IPS DF 19.7 (cell line): ENCODE data around the gene B3GNT2.

Experiments
- DNase-seq: peaks from one replicate; pipeline ENCODE4 v3.0.0-alpha.2; 2013; ENCODE audit warnings: low read depth, low spot score

The B3GNT2 gene

GRCh38 chr2:62204998-62205496 is 9.1 kb downstream of the B3GNT2 start:
- DNase-seq = no peak

GRCh38 chr2:62205554-62205953 is 9.6 kb downstream of the B3GNT2 start:
- no peak for DNase-seq

- DNase-seq = no peak
Measured at GRCh38 chr2:62206024-62206423, 10.1 kb downstream of the B3GNT2 start.

GRCh38 chr2:62207491-62207890 is 11.6 kb downstream of the B3GNT2 start:
- no peak for DNase-seq

- no peak for DNase-seq
Measured at GRCh38 chr2:62208074-62208757, 12.3 kb downstream of the B3GNT2 start.

- DNase-seq = no peak
Measured at GRCh38 chr2:62208758-62209114, 12.8 kb downstream of the B3GNT2 start.

GRCh38 chr2:62209427-62209991 is 13.6 kb downstream of the B3GNT2 start:
- DNase-seq = no peak

GRCh38 chr2:62215306-62216064 is 19.6 kb downstream of the B3GNT2 start:
- DNase-seq = no peak

GRCh38 chr2:62216113-62216512 is 20.2 kb downstream of the B3GNT2 start:
- DNase-seq = no peak

- no peak for DNase-seq
Measured at GRCh38 chr2:62216616-62217015, 20.7 kb downstream of the B3GNT2 start.

GRCh38 chr2:62217421-62217820 is 21.5 kb downstream of the B3GNT2 start:
- no peak for DNase-seq

GRCh38 chr2:62217970-62218369 is 22.1 kb downstream of the B3GNT2 start:
- DNase-seq = no peak

- DNase-seq = no peak
Measured at GRCh38 chr2:62219407-62220159, 23.7 kb downstream of the B3GNT2 start.

GRCh38 chr2:62221141-62221540 is 25.2 kb downstream of the B3GNT2 start:
- DNase-seq = no peak

- DNase-seq = no peak
Measured at GRCh38 chr2:62222171-62222570, 26.3 kb downstream of the B3GNT2 start.

GRCh38 chr2:62222674-62223073 is 26.8 kb downstream of the B3GNT2 start:
- no peak for DNase-seq

GRCh38 chr2:62224976-62225375 is 29.1 kb downstream of the B3GNT2 start:
- DNase-seq = no peak

- no peak for DNase-seq
Measured at GRCh38 chr2:62227386-62228075, 31.6 kb downstream of the B3GNT2 start.

GRCh38 chr2:62229082-62229605 is 33.2 kb downstream of the B3GNT2 start:
- DNase-seq = no peak

- no peak for DNase-seq
Measured at GRCh38 chr2:62231541-62231940, 35.6 kb downstream of the B3GNT2 start.
